Ishikawa (cell line): Measurements from ENCODE around the gene CHN2.

Experiments used
- CEBPB ChIP-seq: IDR thresholded peaks from 2 replicates; pipeline ENCODE4 v1.6.1; 2012
- CREB1 ChIP-seq: IDR thresholded peaks from 2 replicates; pipeline ENCODE4 v1.6.1; 2012; ENCODE audit warnings: low read depth
- EGR1 ChIP-seq: IDR thresholded peaks from 2 replicates; pipeline ENCODE4 v1.6.1; 2012
- EP300 ChIP-seq: IDR thresholded peaks from 2 replicates; pipeline ENCODE4 v1.6.1; 2012; ENCODE audit warnings: borderline replicate concordance
- FOXM1 ChIP-seq: IDR thresholded peaks from 2 replicates; pipeline ENCODE4 v1.6.1; 2012; ENCODE audit warnings: low read depth, borderline replicate concordance
- MAX ChIP-seq: IDR thresholded peaks from 2 replicates; pipeline ENCODE4 v1.6.1; 2012
- NFIC ChIP-seq: IDR thresholded peaks from 2 replicates; pipeline ENCODE4 v1.6.1; 2012
- RAD21 ChIP-seq: IDR thresholded peaks from 2 replicates; pipeline ENCODE4 v1.6.1; 2012; ENCODE audit warnings: low read depth
- REST ChIP-seq: IDR thresholded peaks from 2 replicates; pipeline ENCODE4 v1.6.1; 2012; ENCODE audit warnings: low read depth, mild to moderate bottlenecking
- TAF1 ChIP-seq: IDR thresholded peaks from 2 replicates; pipeline ENCODE4 v1.6.1; 2012; ENCODE audit warnings: low read depth, mild to moderate bottlenecking
- TCF12 ChIP-seq: IDR thresholded peaks from 2 replicates; pipeline ENCODE4 v1.6.1; 2012; ENCODE audit warnings: low read depth
- TEAD4 ChIP-seq: IDR thresholded peaks from 2 replicates; pipeline ENCODE4 v1.6.1; 2012
- USF1 ChIP-seq: IDR thresholded peaks from 2 replicates; pipeline ENCODE4 v1.6.1; 2012
- YY1 ChIP-seq: IDR thresholded peaks from 2 replicates; pipeline ENCODE4 v1.6.1; 2012; ENCODE audit warnings: low read depth
- ZBTB7A ChIP-seq: IDR thresholded peaks from 2 replicates; pipeline ENCODE4 v1.6.1; 2012; ENCODE audit warnings: low read depth

CHN2 gene

GRCh38 chr7:29329686-29330085, 135.1 kb downstream of the CHN2 start:
- TF ChIP-seq RAD21 = no peak
- no peak for TF ChIP-seq USF1
- no peak for TF ChIP-seq MAX
- no peak for TF ChIP-seq TEAD4
- TF ChIP-seq CEBPB = no peak
- TF ChIP-seq REST = no peak
- no peak for TF ChIP-seq EP300
- TF ChIP-seq EGR1 = no peak

- no peak for TF ChIP-seq REST
- TF ChIP-seq USF1 = no peak
- TF ChIP-seq TAF1 = no peak
- TF ChIP-seq CREB1 = no peak
- no peak for TF ChIP-seq EGR1
- TF ChIP-seq FOXM1 = no peak
- no peak for TF ChIP-seq RAD21
- TF ChIP-seq CEBPB = no peak
- TF ChIP-seq NFIC = no peak
- TF ChIP-seq YY1 = no peak
- TF ChIP-seq TEAD4 = no peak
- TF ChIP-seq TCF12 = no peak
- TF ChIP-seq MAX = no peak
- no peak for TF ChIP-seq ZBTB7A
- no peak for TF ChIP-seq EP300
Measured at GRCh38 chr7:29330136-29330535, 135.6 kb downstream of the CHN2 start.

- TF ChIP-seq TCF12 = no peak
- no peak for TF ChIP-seq TEAD4
- no peak for TF ChIP-seq USF1
- TF ChIP-seq MAX = no peak
- TF ChIP-seq FOXM1 = no peak
- TF ChIP-seq EGR1 = no peak
- TF ChIP-seq ZBTB7A = no peak
- TF ChIP-seq CREB1 = no peak
- TF ChIP-seq EP300 = no peak
- no peak for TF ChIP-seq REST
- TF ChIP-seq YY1 = no peak
- TF ChIP-seq TAF1 = no peak
Measured at GRCh38 chr7:29331163-29331562, 136.6 kb downstream of the CHN2 start.

- TF ChIP-seq EP300 (no peak), USF1 (no peak), TAF1 (no peak), REST (no peak), MAX (no peak), TEAD4 (no peak), EGR1 (no peak), CREB1 (no peak), ZBTB7A (no peak), RAD21 (no peak), CEBPB (no peak), TCF12 (no peak), YY1 (no peak), FOXM1 (no peak), NFIC (no peak)
Measured at GRCh38 chr7:29332042-29332811, 137.7 kb downstream of the CHN2 start.
